ENCODE measurements around the gene XRCC6.

DNA sequence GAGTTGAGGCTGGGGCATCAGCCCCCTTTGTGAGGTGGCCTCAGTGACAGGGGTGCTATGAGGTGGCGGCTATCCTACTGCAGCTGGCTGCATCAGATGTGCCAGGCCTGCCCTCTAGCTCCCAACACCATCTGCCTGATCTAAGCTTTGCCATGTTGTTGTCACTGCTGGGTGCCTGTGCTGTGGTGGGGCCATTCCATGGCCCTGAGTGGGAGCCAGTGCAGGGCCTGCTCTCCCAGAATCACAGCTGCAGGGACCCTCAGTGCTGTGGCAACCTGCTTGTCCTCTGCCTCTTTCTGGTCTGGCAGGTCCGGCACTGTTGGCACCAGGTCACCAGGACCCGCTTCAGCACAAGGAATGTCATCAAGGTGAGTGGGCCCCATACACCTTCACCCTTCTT, 69.4 kb downstream of the XRCC6 start:
- TF ChIP-seq, protein P1, sequence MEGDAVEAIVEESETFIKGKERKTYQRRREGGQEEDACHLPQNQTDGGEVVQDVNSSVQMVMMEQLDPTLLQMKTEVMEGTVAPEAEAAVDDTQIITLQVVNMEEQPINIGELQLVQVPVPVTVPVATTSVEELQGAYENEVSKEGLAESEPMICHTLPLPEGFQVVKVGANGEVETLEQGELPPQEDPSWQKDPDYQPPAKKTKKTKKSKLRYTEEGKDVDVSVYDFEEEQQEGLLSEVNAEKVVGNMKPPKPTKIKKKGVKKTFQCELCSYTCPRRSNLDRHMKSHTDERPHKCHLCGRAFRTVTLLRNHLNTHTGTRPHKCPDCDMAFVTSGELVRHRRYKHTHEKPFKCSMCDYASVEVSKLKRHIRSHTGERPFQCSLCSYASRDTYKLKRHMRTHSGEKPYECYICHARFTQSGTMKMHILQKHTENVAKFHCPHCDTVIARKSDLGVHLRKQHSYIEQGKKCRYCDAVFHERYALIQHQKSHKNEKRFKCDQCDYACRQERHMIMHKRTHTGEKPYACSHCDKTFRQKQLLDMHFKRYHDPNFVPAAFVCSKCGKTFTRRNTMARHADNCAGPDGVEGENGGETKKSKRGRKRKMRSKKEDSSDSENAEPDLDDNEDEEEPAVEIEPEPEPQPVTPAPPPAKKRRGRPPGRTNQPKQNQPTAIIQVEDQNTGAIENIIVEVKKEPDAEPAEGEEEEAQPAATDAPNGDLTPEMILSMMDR (conservative IDR thresholded peaks at IDR 0.05; ENCODE audit: low read length), result no peak
- TF ChIP-seq EZH2phosphoT487 (IDR thresholded peaks at IDR 0.05; ENCODE audit: borderline replicate concordance), result no peak

Measured in Loucy (cell line).